ENCODE measurements around the gene IDS.

The IDS gene

DNA sequence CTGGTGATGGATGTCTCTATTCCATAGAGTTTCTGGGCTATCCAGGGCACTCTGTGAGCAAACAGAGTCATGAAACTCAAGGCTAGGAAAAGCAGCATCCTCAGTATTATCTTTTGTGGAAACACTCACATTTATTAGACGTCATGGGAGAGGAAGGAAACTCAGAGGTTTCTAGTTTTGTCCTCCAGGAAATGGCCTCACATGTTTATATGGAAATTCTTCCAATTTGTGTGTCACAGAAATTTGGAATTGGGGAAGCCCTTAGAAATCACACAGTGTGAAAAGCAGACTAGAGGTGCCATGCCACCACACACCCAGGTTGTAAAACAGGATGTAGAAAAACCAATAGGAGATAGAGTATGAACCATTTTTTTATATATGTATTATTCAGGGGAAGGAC lies 31.1 kb downstream of the IDS start:
- ChIA-PET CTCF (no interaction called here), POLR2A (no interaction called here)
- no peak for DNase-seq (ENCODE audit: extremely low spot score)
- TF ChIP-seq, protein P1, sequence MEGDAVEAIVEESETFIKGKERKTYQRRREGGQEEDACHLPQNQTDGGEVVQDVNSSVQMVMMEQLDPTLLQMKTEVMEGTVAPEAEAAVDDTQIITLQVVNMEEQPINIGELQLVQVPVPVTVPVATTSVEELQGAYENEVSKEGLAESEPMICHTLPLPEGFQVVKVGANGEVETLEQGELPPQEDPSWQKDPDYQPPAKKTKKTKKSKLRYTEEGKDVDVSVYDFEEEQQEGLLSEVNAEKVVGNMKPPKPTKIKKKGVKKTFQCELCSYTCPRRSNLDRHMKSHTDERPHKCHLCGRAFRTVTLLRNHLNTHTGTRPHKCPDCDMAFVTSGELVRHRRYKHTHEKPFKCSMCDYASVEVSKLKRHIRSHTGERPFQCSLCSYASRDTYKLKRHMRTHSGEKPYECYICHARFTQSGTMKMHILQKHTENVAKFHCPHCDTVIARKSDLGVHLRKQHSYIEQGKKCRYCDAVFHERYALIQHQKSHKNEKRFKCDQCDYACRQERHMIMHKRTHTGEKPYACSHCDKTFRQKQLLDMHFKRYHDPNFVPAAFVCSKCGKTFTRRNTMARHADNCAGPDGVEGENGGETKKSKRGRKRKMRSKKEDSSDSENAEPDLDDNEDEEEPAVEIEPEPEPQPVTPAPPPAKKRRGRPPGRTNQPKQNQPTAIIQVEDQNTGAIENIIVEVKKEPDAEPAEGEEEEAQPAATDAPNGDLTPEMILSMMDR (IDR thresholded peaks at IDR 0.05; ENCODE audit: control extremely low read depth, extremely low read depth, low read depth, missing control alignments), result no peak

- POLR2A ChIA-PET, result no interaction called here
- CTCF ChIA-PET, result interaction anchor here (4.4 kb wide), 1 partner anchor 1425 kb away, joined by 18 read pairs; no protein-coding TSS in a partner anchor
- no peak for DNase-seq (ENCODE audit: extremely low spot score)
- TF ChIP-seq, protein P1 (IDR thresholded peaks at IDR 0.05; ENCODE audit: control extremely low read depth, extremely low read depth, low read depth, missing control alignments), result no peak
Measured at GRCh38 chrX:149473092-149473491, 32.0 kb downstream of the IDS start.

GRCh38 chrX:149472625-149473024 lies 32.5 kb downstream of the IDS start:
- ChIA-PET CTCF (interaction anchor here (1.2 to 4.4 kb wide), 2 partner anchors 184 to 1424 kb away, joined by 3 to 18 read pairs; no protein-coding TSS in a partner anchor), POLR2A (no interaction called here)
- DNase-seq (ENCODE audit: extremely low spot score), result no peak
- TF ChIP-seq, protein P1 (IDR thresholded peaks at IDR 0.05; ENCODE audit: control extremely low read depth, extremely low read depth, low read depth, missing control alignments), result no peak

GRCh38 chrX:149471397-149471796 lies 33.7 kb downstream of the IDS start:
- CTCF ChIA-PET, result interaction anchor here (0.7 to 4.4 kb wide), 15 partner anchors 15 to 1596 kb away, joined by 3 to 18 read pairs (median 3); no protein-coding TSS in a partner anchor
- POLR2A ChIA-PET, result no interaction called here
- no peak for DNase-seq (ENCODE audit: extremely low spot score)
- TF ChIP-seq, protein P1 (IDR thresholded peaks at IDR 0.05; ENCODE audit: control extremely low read depth, extremely low read depth, low read depth, missing control alignments), result no peak

- POLR2A ChIA-PET, result no interaction called here
- TF ChIP-seq, protein P1 (IDR thresholded peaks at IDR 0.05; ENCODE audit: control extremely low read depth, extremely low read depth, low read depth, missing control alignments), result peak; percentile 77
- CTCF ChIA-PET, result interaction anchor here (0.7 to 4.4 kb wide), 15 partner anchors 15 to 1596 kb away, joined by 3 to 18 read pairs (median 3); no protein-coding TSS in a partner anchor
- peak; percentile 75 for DNase-seq (ENCODE audit: extremely low spot score)
Measured at GRCh38 chrX:149470955-149471354, 34.2 kb downstream of the IDS start.

GRCh38 chrX:149469406-149469805 lies 35.7 kb downstream of the IDS start:
- DNase-seq (ENCODE audit: extremely low spot score), result no peak
- CTCF ChIA-PET, result interaction anchor here (1.2 to 4.4 kb wide), 2 partner anchors 9 to 1421 kb away, joined by 4 to 18 read pairs; no protein-coding TSS in a partner anchor
- TF ChIP-seq, protein P1 (IDR thresholded peaks at IDR 0.05; ENCODE audit: control extremely low read depth, extremely low read depth, low read depth, missing control alignments), result no peak
- POLR2A ChIA-PET, result no interaction called here

All from GM10248 (cell line).